K562 (cell line): ENCODE data around the gene SCN4A. TPM values are rescaled to one million over a fixed set of nuclear protein-coding genes. Genes with fewer than 3 reads are reported as not detected.

Experiments used
- CC2D1A ChIP-seq: fragments of 450-650 bp; IDR thresholded peaks from 2 replicates; pipeline ENCODE4 v1.6.1; 2017; ENCODE audit warnings: mild to moderate bottlenecking
- DACH1 ChIP-seq: fragments of 450-650 bp; IDR thresholded peaks from 2 replicates; pipeline ENCODE4 v1.6.1; 2018; ENCODE audit not compliant: partially characterized antibody
- EP300 ChIP-seq: IDR thresholded peaks from 2 replicates; pipeline ENCODE4 v1.6.1; 2012; ENCODE audit warnings: low read length, improper control_type of control experiment
- HNRNPH1 ChIP-seq: fragments of 200-400 bp; formaldehyde crosslinking; optimal IDR thresholded peaks from 2 replicates; pipeline ENCODE3; 2017; ENCODE audit warnings: low read depth, mild to moderate bottlenecking, low read length, moderate library complexity
- KLF16 ChIP-seq: IDR thresholded peaks from 2 replicates; pipeline ENCODE4 v1.6.1; 2016; ENCODE audit warnings: antibody characterized with exemption
- NFYB ChIP-seq: IDR thresholded peaks from 2 replicates; pipeline ENCODE4 v1.6.1; 2011; ENCODE audit warnings: mild to moderate bottlenecking, moderate library complexity; ENCODE audit not compliant: insufficient read length; ENCODE audit errors: extremely low read depth
- RB1 ChIP-seq: fragments of 450-650 bp; IDR thresholded peaks from 2 replicates; pipeline ENCODE4 v1.6.1; 2017; ENCODE audit warnings: low read depth, mild to moderate bottlenecking
- RBFOX2 ChIP-seq: fragments of 200-400 bp; formaldehyde crosslinking; IDR thresholded peaks from 2 replicates; pipeline ENCODE4 v1.6.1; 2017; ENCODE audit warnings: low read depth, mild to moderate bottlenecking, low read length, moderate library complexity
- RFX7 ChIP-seq: fragments of 250-450 bp; sonication (Bioruptor Pico); IDR thresholded peaks from 2 replicates; pipeline ENCODE4 v1.5.1; 2021; ENCODE audit warnings: mild to moderate bottlenecking
- U2AF1 ChIP-seq: fragments of 200-400 bp; formaldehyde crosslinking; optimal IDR thresholded peaks from 2 replicates; pipeline ENCODE3; 2017; ENCODE audit warnings: mild to moderate bottlenecking, low read depth, low read length, moderate library complexity
- ZNF77 ChIP-seq: fragments of 250-450 bp; sonication (Bioruptor Pico); IDR thresholded peaks from 2 replicates; pipeline ENCODE4 v1.5.0; 2020
- polyA plus RNA-seq, 8 experiments: library from polyadenylated mRNA; depleted of rRNA in 4 of 8; stranded (reverse) in 5 of 8; unstranded in 3 of 8; fragments of >200 nt; fragmentation: Nextera tagmentation in 2 of 8; fragmentation: Illumina TruSeq in 1 of 8; extraction: Ambion mirVana in 2 of 8; extraction: Trizol in 1 of 8; gene quantifications; 2 replicates each; pipeline versions ENCODE4 v1.2.1 to v1.2.3, GENCODE V29; 2011 to 2014; ENCODE audit warnings: inconsistent platforms in 1 of 8, missing spikeins in 1 of 8
- total RNA-seq, 7 experiments: library from RNA; depleted of rRNA in 6 of 7; stranded (reverse); fragments of >200 nt in 6 of 7; fragmentation: Illumina TruSeq in 2 of 7; extraction: Trizol in 2 of 7; gene quantifications; 2 replicates each; pipeline versions ENCODE4 v1.2.1 to v1.2.3, GENCODE V29; 2011 to 2021; ENCODE audit warnings: low replicate concordance in 1 of 7
- TF ChIP-seq, protein P1 (sequence below): sonication (generic); formaldehyde crosslinking; IDR thresholded peaks from 2 replicates; pipeline ENCODE4 v1.8.0; 2022; ENCODE audit warnings: missing genetic modification reagents, mild to moderate bottlenecking, moderate library complexity, borderline replicate concordance
- TF ChIP-seq, protein P2 (sequence below), 3 experiments: IDR thresholded peaks in 2 of 3; conservative IDR thresholded peaks in 1 of 3; 2 replicates each; pipeline ENCODE4 v1.5.1; 2011 to 2012; ENCODE audit warnings: low read length in 3 of 3, mild to moderate bottlenecking in 3 of 3, control low read depth in 2 of 3, improper control_type of control experiment in 1 of 3, inconsistent platforms in 1 of 3, low read depth in 1 of 3, mixed read lengths in 1 of 3, moderate library complexity in 1 of 3; ENCODE audit not compliant: insufficient read depth in 2 of 3
- TF ChIP-seq, protein P3 (sequence below), 2 experiments: IDR thresholded peaks; 2 replicates each; pipeline ENCODE4 v1.6.1; 2012; ENCODE audit warnings: improper control_type of control experiment in 2 of 2, low read depth in 2 of 2, low read length in 2 of 2, borderline replicate concordance in 1 of 2
- TF ChIP-seq, protein P4 (sequence below), 2 experiments: fragments of 450-650 bp; formaldehyde crosslinking in 1 of 2; IDR thresholded peaks; 2 replicates each; pipeline versions ENCODE4 v1.4.0 to v1.6.1; 2014 to 2020; ENCODE audit warnings: mild to moderate bottlenecking in 2 of 2, borderline replicate concordance in 1 of 2, low read depth in 1 of 2

The SCN4A gene
- total and polyA plus RNA-seq, 9 of the 15 experiments (the other 6 are each of a cell fraction or from before 2014, with no cell fraction given) = 0.29 to 2.6 (median 1.4) TPM

DNA sequence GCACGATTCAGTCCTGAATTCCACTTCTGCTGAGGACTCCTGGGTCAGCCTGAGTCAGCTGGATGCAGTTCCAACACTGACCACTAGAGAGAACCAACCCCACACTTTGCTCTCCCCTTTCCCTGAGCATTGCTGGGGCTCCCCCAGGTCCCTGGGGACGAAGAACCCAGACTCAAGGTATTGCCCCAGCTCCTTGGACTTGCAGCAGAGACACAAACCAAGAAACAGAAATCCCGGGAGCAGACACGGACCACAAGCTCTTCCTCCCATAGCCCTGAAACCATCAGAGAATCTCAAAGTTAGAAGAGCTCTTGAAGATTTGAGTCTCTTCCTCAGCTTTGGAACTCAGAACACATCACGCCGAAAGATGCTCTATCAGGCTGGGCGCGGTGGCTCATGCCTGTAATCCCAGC is 53.4 kb downstream of the SCN4A start (continued):
- TF ChIP-seq, protein P1, sequence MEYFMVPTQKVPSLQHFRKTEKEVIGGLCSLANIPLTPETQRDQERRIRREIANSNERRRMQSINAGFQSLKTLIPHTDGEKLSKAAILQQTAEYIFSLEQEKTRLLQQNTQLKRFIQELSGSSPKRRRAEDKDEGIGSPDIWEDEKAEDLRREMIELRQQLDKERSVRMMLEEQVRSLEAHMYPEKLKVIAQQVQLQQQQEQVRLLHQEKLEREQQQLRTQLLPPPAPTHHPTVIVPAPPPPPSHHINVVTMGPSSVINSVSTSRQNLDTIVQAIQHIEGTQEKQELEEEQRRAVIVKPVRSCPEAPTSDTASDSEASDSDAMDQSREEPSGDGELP (CRISPR knock-in tag) = peak; percentile 85
- TF ChIP-seq RFX7 (no peak), CC2D1A (peak; percentile 79), DACH1 (peak; percentile 23), RB1 (peak; percentile 34; the same call in 1 of the 2 replicates), U2AF1 (no peak), KLF16 (peak; percentile 46; the same call in 1 of the 2 replicates), EP300 (no peak), RBFOX2 (no peak), NFYB (no peak), ZNF77 (CRISPR knock-in tag) (no peak), HNRNPH1 (no peak)
- TF ChIP-seq, protein P2, sequence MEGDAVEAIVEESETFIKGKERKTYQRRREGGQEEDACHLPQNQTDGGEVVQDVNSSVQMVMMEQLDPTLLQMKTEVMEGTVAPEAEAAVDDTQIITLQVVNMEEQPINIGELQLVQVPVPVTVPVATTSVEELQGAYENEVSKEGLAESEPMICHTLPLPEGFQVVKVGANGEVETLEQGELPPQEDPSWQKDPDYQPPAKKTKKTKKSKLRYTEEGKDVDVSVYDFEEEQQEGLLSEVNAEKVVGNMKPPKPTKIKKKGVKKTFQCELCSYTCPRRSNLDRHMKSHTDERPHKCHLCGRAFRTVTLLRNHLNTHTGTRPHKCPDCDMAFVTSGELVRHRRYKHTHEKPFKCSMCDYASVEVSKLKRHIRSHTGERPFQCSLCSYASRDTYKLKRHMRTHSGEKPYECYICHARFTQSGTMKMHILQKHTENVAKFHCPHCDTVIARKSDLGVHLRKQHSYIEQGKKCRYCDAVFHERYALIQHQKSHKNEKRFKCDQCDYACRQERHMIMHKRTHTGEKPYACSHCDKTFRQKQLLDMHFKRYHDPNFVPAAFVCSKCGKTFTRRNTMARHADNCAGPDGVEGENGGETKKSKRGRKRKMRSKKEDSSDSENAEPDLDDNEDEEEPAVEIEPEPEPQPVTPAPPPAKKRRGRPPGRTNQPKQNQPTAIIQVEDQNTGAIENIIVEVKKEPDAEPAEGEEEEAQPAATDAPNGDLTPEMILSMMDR (IDR thresholded peaks at IDR 0.05 in 2 of 3, conservative IDR thresholded peaks at IDR 0.05 in 1 of 3; ENCODE audit: insufficient read depth in 2 of 3, low read depth in 1 of 3, low read length in 3 of 3) = peak; percentile 88 to 92 (median 91)
- TF ChIP-seq, protein P3, sequence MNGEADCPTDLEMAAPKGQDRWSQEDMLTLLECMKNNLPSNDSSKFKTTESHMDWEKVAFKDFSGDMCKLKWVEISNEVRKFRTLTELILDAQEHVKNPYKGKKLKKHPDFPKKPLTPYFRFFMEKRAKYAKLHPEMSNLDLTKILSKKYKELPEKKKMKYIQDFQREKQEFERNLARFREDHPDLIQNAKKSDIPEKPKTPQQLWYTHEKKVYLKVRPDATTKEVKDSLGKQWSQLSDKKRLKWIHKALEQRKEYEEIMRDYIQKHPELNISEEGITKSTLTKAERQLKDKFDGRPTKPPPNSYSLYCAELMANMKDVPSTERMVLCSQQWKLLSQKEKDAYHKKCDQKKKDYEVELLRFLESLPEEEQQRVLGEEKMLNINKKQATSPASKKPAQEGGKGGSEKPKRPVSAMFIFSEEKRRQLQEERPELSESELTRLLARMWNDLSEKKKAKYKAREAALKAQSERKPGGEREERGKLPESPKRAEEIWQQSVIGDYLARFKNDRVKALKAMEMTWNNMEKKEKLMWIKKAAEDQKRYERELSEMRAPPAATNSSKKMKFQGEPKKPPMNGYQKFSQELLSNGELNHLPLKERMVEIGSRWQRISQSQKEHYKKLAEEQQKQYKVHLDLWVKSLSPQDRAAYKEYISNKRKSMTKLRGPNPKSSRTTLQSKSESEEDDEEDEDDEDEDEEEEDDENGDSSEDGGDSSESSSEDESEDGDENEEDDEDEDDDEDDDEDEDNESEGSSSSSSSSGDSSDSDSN (IDR thresholded peaks at IDR 0.05; ENCODE audit: borderline replicate concordance in 1 of 2, low read depth in 2 of 2, low read length in 2 of 2) = no peak
- TF ChIP-seq, protein P4, sequence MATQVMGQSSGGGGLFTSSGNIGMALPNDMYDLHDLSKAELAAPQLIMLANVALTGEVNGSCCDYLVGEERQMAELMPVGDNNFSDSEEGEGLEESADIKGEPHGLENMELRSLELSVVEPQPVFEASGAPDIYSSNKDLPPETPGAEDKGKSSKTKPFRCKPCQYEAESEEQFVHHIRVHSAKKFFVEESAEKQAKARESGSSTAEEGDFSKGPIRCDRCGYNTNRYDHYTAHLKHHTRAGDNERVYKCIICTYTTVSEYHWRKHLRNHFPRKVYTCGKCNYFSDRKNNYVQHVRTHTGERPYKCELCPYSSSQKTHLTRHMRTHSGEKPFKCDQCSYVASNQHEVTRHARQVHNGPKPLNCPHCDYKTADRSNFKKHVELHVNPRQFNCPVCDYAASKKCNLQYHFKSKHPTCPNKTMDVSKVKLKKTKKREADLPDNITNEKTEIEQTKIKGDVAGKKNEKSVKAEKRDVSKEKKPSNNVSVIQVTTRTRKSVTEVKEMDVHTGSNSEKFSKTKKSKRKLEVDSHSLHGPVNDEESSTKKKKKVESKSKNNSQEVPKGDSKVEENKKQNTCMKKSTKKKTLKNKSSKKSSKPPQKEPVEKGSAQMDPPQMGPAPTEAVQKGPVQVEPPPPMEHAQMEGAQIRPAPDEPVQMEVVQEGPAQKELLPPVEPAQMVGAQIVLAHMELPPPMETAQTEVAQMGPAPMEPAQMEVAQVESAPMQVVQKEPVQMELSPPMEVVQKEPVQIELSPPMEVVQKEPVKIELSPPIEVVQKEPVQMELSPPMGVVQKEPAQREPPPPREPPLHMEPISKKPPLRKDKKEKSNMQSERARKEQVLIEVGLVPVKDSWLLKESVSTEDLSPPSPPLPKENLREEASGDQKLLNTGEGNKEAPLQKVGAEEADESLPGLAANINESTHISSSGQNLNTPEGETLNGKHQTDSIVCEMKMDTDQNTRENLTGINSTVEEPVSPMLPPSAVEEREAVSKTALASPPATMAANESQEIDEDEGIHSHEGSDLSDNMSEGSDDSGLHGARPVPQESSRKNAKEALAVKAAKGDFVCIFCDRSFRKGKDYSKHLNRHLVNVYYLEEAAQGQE (IDR thresholded peaks at IDR 0.05; ENCODE audit: borderline replicate concordance) = peak; percentile 86
- TF ChIP-seq, protein P4 (CRISPR knock-in tag; IDR thresholded peaks at IDR 0.05; ENCODE audit: low read depth) = no peak
